GM12878 (cell line): ENCODE measurements around the gene GALC. TPM values are rescaled to one million over a fixed set of nuclear protein-coding genes. Genes with fewer than 3 reads are reported as not detected.

Source experiments
- ATAC-seq: fragments of 200-7000 bp; cut with Tn5 transposase; 3 replicates; pipeline ENCODE4 v1.9.1; 2020; ENCODE audit warnings: mild to moderate bottlenecking, moderate library complexity
- BruUV-seq: library from RNA; stranded (reverse); fragments of 400-500 nt; replicated peaks from 2 replicates; lab custom pipeline; 2021; lab: Mats Ljungman, UMichigan
- CTCF ChIA-PET: fragments of 300-600 bp; sonication (Branson Sonifier 250); formaldehyde crosslinking; extraction: SDS; loops from one replicate; lab custom pipeline; 2021; ENCODE audit warnings: inconsistent platforms; lab: Yijun Ruan, JAX
- POLR2A ChIA-PET: fragments of 350-600 bp; formaldehyde crosslinking; extraction: SDS; loops from one replicate; lab custom pipeline; 2021; ENCODE audit warnings: inconsistent platforms; lab: Charles Lee
- RAD21 ChIA-PET: fragments of 300-600 bp; sonication (Branson Sonifier 250); formaldehyde crosslinking; loops from one replicate; lab custom pipeline; 2023; ENCODE audit warnings: antibody characterized with exemption; ENCODE audit not compliant: unreplicated experiment; lab: Charles Lee
- SMC1A ChIA-PET: fragments of 300-600 bp; sonication (Branson Sonifier 250); formaldehyde crosslinking; loops from one replicate; lab custom pipeline; 2023; ENCODE audit not compliant: unreplicated experiment, uncharacterized antibody; lab: Charles Lee
- DNase-seq: peaks from one replicate; pipeline ENCODE4 v3.0.0-alpha.2; 2011; ENCODE audit warnings: low read depth, low spot score
- FAIRE-seq: peaks from 3 replicates; lab custom pipeline; 2011; peaks lifted over from hg19 to GRCh38; lab: Jason Lieb, UNC
- H2AFZ ChIP-seq: 2 replicates; pipeline ENCODE4 v1.6.0; 2011; ENCODE audit warnings: low read depth, low read length, control low read depth; ENCODE audit not compliant: control insufficient read depth
- H3K27ac ChIP-seq: 2 replicates; pipeline ENCODE4 v1.5.1; 2011; ENCODE audit warnings: control low read depth; ENCODE audit not compliant: control insufficient read depth, insufficient read depth
- H3K27me3 ChIP-seq, 2 experiments: replicated peaks in 1 of 2; 2 replicates each; pipeline versions ENCODE4 v1.6.0 to v1.6.1; 2011; ENCODE audit warnings: low read length in 1 of 2; ENCODE audit not compliant: control insufficient read depth in 2 of 2, insufficient read depth in 2 of 2
- H3K36me3 ChIP-seq, 2 experiments: 2 replicates each; pipeline ENCODE4 v1.5.1; 2011; ENCODE audit warnings: low read length in 1 of 2; ENCODE audit not compliant: control insufficient read depth in 2 of 2, insufficient read depth in 2 of 2
- H3K4me1 ChIP-seq: 2 replicates; pipeline ENCODE4 v1.6.1; 2011; ENCODE audit warnings: mild to moderate bottlenecking, low read length, moderate library complexity, mixed read lengths; ENCODE audit not compliant: control insufficient read depth, insufficient read depth
- H3K4me2 ChIP-seq: 2 replicates; pipeline ENCODE4 v1.6.0; 2011; ENCODE audit warnings: control low read depth; ENCODE audit not compliant: control insufficient read depth, insufficient read depth
- H3K4me3 ChIP-seq: fragments of 200-600 bp; sonication (generic); 2 replicates; pipeline ENCODE4 v1.5.1; 2016
- H3K79me2 ChIP-seq: 2 replicates; pipeline ENCODE4 v1.6.0; 2011; ENCODE audit warnings: low read length; ENCODE audit not compliant: control insufficient read depth, insufficient read depth
- H3K9ac ChIP-seq: 2 replicates; pipeline ENCODE4 v1.8.0; 2011; ENCODE audit warnings: low read length, control low read depth, mixed read lengths; ENCODE audit not compliant: control insufficient read depth, insufficient read depth
- H3K9me3 ChIP-seq: replicated peaks from 3 replicates; pipeline ENCODE4 v1.5.1; 2011; ENCODE audit warnings: mild to moderate bottlenecking, low read length; ENCODE audit not compliant: control insufficient read depth, insufficient read depth
- H4K20me1 ChIP-seq: 2 replicates; pipeline ENCODE4 v1.6.0; 2011; ENCODE audit not compliant: control insufficient read depth, insufficient read depth
- NRF1 ChIP-seq: conservative IDR thresholded peaks from 2 replicates; pipeline ENCODE4 v1.6.1; 2011; ENCODE audit warnings: mild to moderate bottlenecking, low read depth, low read length, improper control_type of control experiment
- RELB ChIP-seq: fragments of 450-650 bp; IDR thresholded peaks from 2 replicates; pipeline ENCODE4 v1.6.1; 2017; ENCODE audit warnings: low read depth, mild to moderate bottlenecking, moderate library complexity
- SREBF2 ChIP-seq: IDR thresholded peaks from 2 replicates; pipeline ENCODE4 v1.6.1; 2012; ENCODE audit warnings: mild to moderate bottlenecking, low read length
- WGBS: methylation state at CpG from one replicate; pipeline ENCODE4 v1.1.6; 2016; ENCODE audit warnings: low lambda C conversion rate; ENCODE audit not compliant: insufficient replicate concordance, insufficient coverage; ENCODE audit errors: missing lambda C conversion rate; 5-methylcytosine and 5-hydroxymethylcytosine counted together
- in situ Hi-C: fragments of 300-500 bp; cut with MboI; formaldehyde crosslinking; loops from 9 replicates; pipeline ENCODE4 v1.14.3; 2018; ENCODE audit warnings: mixed read lengths
- intact Hi-C: fragments of 100-400 bp; cut with micrococcal nuclease; formaldehyde crosslinking; loops from one replicate; pipeline ENCODE4 v1.14.2; 2022; ENCODE audit not compliant: unreplicated experiment
- polyA plus RNA-seq, 11 experiments: library from polyadenylated mRNA; depleted of rRNA in 4 of 11; unstranded in 6 of 11; stranded (reverse) in 5 of 11; fragments of >200 nt; fragmentation: Nextera tagmentation in 4 of 11; fragmentation: Illumina TruSeq in 1 of 11; extraction: Ambion mirVana in 4 of 11; extraction: Trizol in 1 of 11; gene quantifications; 1 replicate in 1 of 11; 2 replicates in 10 of 11; pipeline versions ENCODE4 v1.2.1 to v1.2.3, GENCODE V29; 2011 to 2016; ENCODE audit warnings: inconsistent platforms in 2 of 11, missing spikeins in 2 of 11, low read depth in 1 of 11
- total RNA-seq, 4 experiments: library from RNA; depleted of rRNA in 3 of 4; stranded (reverse); fragments of >200 nt in 3 of 4; fragmentation: Illumina TruSeq in 1 of 4; extraction: Trizol in 1 of 4; gene quantifications; 2 replicates each; pipeline versions ENCODE4 v1.2.1 to v1.2.3, GENCODE V29; 2013 to 2021

The GALC gene
- total and polyA plus RNA-seq, 10 of the 15 experiments (the other 5 are each of a cell fraction or from before 2014, with no cell fraction given), result 1.3 to 14.0 (median 4.5) TPM

GRCh38 chr14:87996291-87996592, 3.3 kb upstream of the GALC start:
- no peak overlapping the region for H3K4me3 ChIP-seq
- ChIA-PET RAD21 (interaction anchor here (2.0 to 5.4 kb wide), 2 partner anchors 9 to 50 kb away, joined by 9 to 107 read pairs; partner anchors contain the start of gene GPR65), POLR2A (interaction anchor here (5.4 kb wide), 1 partner anchor 9 kb away, joined by 122 read pairs; the partner anchor contains the start of gene GPR65), SMC1A (interaction anchor here (2.2 to 5.4 kb wide), 3 partner anchors 9 to 51 kb away, joined by 11 to 158 read pairs (median 43); partner anchors contain the start of gene GPR65), CTCF (interaction anchor here (1.8 kb wide), 1 partner anchor 13 kb away, joined by 12 read pairs; no protein-coding TSS in a partner anchor)
- peaks cover 26% of the 10 kb centered on the region for H3K4me1 ChIP-seq
- H2AFZ ChIP-seq, result no peak overlapping the region
- in situ Hi-C loops, result no loop called here
- peak overlapping the region; percentile 78 for H3K27ac ChIP-seq
- peak overlapping the region; percentile 15; the same call in 1 of the 2 replicates for H3K9ac ChIP-seq
- no peaks in the 10 kb centered on the region for H4K20me1 ChIP-seq
- no peaks in the 10 kb centered on the region for H3K79me2 ChIP-seq
- no peaks in the 10 kb centered on the region; the same call in 1 of the 3 replicates for H3K9me3 ChIP-seq
- no peak overlapping the region for H3K4me2 ChIP-seq
- no TSS peak for BruUV-seq
- 93% methylated on average over 1 of the region's 1 CpG for WGBS
- TF ChIP-seq NRF1 (no peak), SREBF2 (no peak), RELB (no peak)
- DNase-seq (no peak), ATAC-seq (no peak), FAIRE-seq (no peak)
- H3K36me3 ChIP-seq, result no peaks in the 10 kb centered on the region
- no peaks in the 10 kb centered on the region for H3K27me3 ChIP-seq
- intact Hi-C loops, result loop anchor here (10.0 kb wide), 1 partner anchor 1959 kb away; the partner anchor contains the start of genes EFCAB11 and TDP1
